Kidney epithelial cell (primary cell): Measurements from ENCODE around the gene UBXN6. TPM values are rescaled to one million over a fixed set of nuclear protein-coding genes. Genes with fewer than 3 reads are reported as not detected.

Source experiments
- DNase-seq: peaks from one replicate; pipeline ENCODE4 v3.0.0-alpha.2; 2010; ENCODE audit warnings: low read depth
- H3K27me3 ChIP-seq: 2 replicates; pipeline ENCODE4 v1.6.0; 2011; ENCODE audit warnings: low read length; ENCODE audit not compliant: control insufficient read depth, insufficient read depth
- H3K36me3 ChIP-seq: 2 replicates; pipeline ENCODE4 v1.5.1; 2011; ENCODE audit warnings: low read length; ENCODE audit not compliant: control insufficient read depth, insufficient read depth
- H3K4me3 ChIP-seq: 2 replicates; pipeline ENCODE4 v1.5.1; 2011; ENCODE audit warnings: low read depth, mild to moderate bottlenecking, control low read depth, low read length
- CTCF ChIP-seq: IDR thresholded peaks from 2 replicates; pipeline ENCODE4 v1.5.1; 2011; ENCODE audit warnings: mild to moderate bottlenecking, moderate library complexity, low read length, control low read depth, inconsistent platforms; ENCODE audit not compliant: insufficient read depth, poor library complexity, severe bottlenecking
- total RNA-seq: library from RNA; depleted of rRNA; stranded (reverse); fragments of >200 nt; gene quantifications from 2 replicates; pipeline ENCODE4 v1.2.3, GENCODE V29; 2015

UBXN6 gene
- total RNA-seq, 1 donor from 2014 or later, result 62.3 TPM

GRCh38 chr19:4449639-4450028 lies 8.0 kb downstream of the UBXN6 start:
- no peak for TF ChIP-seq CTCF
- Histone ChIP-seq H3K4me3 (no peak overlapping the region), H3K36me3 (no peaks in the 10 kb centered on the region), H3K27me3 (no peaks in the 10 kb centered on the region)
- DNase-seq, result no peak

- Histone ChIP-seq H3K27me3 (no peaks in the 10 kb centered on the region), H3K4me3 (no peak overlapping the region), H3K36me3 (no peaks in the 10 kb centered on the region)
- no peak for TF ChIP-seq CTCF
- no peak for DNase-seq
Measured at GRCh38 chr19:4449022-4449638, 8.5 kb downstream of the UBXN6 start.

DNA sequence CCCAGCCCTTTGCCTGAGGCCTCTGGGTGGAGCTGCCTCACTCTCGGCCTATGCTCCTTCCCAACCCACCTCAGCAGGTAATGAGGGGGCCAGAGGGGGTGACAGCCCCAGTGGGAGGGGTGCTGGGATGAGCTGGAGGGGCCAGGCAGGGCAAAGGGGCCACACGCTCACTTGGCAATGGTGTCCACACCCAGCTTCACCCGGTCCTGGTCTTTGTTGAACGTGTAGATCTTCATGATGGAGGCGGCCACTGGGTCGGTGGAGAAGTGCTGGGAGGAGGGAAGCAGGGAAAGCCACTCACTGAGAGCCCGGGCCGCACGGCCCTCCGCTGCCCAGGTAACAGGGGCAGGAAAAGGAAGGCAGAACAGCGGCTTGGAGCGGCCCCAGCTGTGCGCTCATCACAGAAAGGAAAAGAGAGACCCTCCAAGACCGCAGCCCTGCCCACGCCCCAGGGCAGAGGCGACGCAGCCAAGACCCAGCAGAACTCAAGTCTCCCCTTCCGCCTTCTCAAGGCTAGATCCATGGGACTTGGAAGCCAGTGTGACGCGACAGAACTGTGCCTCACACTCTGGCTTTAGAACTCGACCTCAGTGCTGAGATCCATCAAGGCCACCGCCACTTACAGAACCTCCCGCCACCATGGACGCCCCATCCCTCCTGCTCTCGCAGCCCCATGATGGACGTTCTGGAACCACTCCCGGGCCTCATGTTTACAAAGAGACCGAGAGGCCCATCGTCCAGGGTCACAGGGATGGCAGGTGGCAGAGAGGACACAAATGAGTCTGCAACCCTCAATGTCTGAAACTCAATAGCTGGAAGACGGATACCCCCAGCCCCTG lies 9.2 kb downstream of the UBXN6 start:
- TF ChIP-seq CTCF, result no peak
- H3K36me3 ChIP-seq, result no peaks in the 10 kb centered on the region

DNA sequence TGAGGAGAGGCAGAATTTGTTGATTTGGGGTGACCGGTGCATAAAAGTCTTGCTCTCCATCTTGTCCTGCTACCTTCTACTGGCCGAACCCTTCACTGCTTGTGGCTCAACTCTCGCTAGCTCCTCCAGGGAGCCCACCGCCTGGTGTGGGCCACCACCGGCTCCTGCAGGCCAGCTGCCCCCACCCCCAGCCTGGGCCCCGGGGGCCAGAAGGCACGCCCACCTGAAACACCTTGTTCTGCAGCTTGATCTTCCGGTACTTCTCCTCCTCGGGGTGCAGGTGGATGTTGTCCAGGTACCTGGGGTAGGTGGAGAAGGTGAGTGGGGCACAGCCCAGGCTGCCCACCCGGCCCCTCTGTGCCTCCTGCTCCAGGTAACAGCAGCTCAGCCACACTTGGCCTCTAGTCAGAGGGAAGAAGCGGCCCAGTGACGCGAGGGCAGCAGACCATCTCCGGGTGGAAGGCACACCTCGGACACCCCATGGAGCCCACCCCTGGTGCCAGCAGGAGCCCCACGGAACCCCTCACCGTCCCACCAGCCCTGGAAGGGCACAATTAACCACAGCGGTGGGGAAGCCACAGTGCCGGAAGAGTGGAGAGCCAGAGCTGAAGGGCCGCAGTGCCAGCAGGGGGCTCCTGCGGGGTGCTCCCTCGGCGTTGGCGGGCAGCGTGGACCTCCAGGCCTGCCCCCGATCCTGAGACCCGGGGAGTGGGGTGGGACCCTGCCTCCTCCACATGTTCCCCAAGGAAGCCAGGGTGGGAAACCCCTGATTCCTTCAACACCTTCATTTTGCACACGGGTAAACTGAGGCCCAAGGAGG lies 10.1 kb downstream of the UBXN6 start:
- DNase-seq, result no peak
- Histone ChIP-seq H3K36me3 (no peaks in the 10 kb centered on the region), H3K27me3 (no peaks in the 10 kb centered on the region), H3K4me3 (no peak overlapping the region)
- no peak for TF ChIP-seq CTCF

More for the DNA sequence above, 9.2 kb downstream of the UBXN6 start:
- no peaks in the 10 kb centered on the region for H3K27me3 ChIP-seq
- no peak for DNase-seq
- no peak overlapping the region for H3K4me3 ChIP-seq

DNA sequence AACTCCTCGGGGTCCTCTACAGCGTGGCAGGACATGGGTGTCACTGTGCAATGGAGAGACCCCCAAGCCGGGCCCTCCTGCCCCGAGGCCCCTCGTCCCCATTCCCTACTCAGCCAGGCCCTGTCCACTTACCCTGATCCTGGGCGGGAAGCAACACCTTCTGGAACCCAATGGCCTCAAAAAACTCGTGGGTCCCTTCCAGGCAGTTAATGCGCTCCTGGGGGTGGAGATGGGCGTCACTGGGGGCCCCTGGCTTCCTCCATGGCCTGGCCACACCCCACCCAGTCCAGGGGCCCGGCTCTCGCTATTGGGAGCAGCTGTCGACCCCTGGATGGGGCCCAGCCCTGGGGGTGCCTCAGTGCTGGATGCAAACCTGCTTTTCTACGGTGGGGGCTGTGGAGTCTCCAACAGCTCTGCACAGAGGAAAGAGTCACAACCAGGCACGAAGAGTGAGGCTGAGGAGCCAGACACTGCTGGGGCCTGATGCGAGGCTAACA lies 10.8 kb downstream of the UBXN6 start:
- Histone ChIP-seq H3K27me3 (no peaks in the 10 kb centered on the region), H3K36me3 (no peaks in the 10 kb centered on the region), H3K4me3 (no peak overlapping the region)
- no peak for DNase-seq
- TF ChIP-seq CTCF, result no peak
